Sigmoid colon (tissue), 7 donors: ENCODE data around the gene OPCML. TPM values are rescaled to one million over a fixed set of nuclear protein-coding genes. Genes with fewer than 3 reads are reported as not detected.

Source experiments
- DNase-seq: peaks from one replicate; pipeline ENCODE4 v3.0.0-alpha.2; 2019
- H3K27ac ChIP-seq, 4 donors: fragments of 200-600 bp; sonication (generic); one replicate each; pipeline ENCODE4 v1.5.1; 2016 to 2019; ENCODE audit warnings: mild to moderate bottlenecking in 1 of 4
- H3K27me3 ChIP-seq, 3 donors: fragments of 200-600 bp; sonication (generic); one replicate each; pipeline ENCODE4 v1.5.1; 2019; ENCODE audit warnings: mild to moderate bottlenecking in 1 of 3
- H3K36me3 ChIP-seq, 4 donors: fragments of 200-600 bp; sonication (generic); one replicate each; pipeline ENCODE4 v1.5.1; 2016 to 2019
- H3K4me1 ChIP-seq, 4 donors: fragments of 200-600 bp; sonication (generic); one replicate each; pipeline ENCODE4 v1.5.1; 2017 to 2019
- H3K4me3 ChIP-seq, 4 donors: fragments of 200-600 bp; sonication (generic); one replicate each; pipeline ENCODE4 v1.5.1; 2017 to 2019; ENCODE audit warnings: mild to moderate bottlenecking in 2 of 4, moderate library complexity in 1 of 4
- H3K9me3 ChIP-seq, 4 donors: fragments of 200-600 bp in 3 of 4; sonication (generic) in 3 of 4; one replicate each; pipeline versions ENCODE4 v1.5.1 to v1.6.1; 2013 to 2019
- EP300 ChIP-seq, 4 donors: sonication (generic); formaldehyde crosslinking; IDR thresholded peaks; one replicate each; pipeline ENCODE4 v1.6.1; 2017; ENCODE audit warnings: antibody characterized with exemption in 4 of 4
- POLR2A ChIP-seq, 2 donors: fragments of 450-650 bp; IDR thresholded peaks; one replicate each; pipeline ENCODE4 v1.6.1; 2016; ENCODE audit warnings: antibody characterized with exemption in 2 of 2, mild to moderate bottlenecking in 2 of 2, moderate library complexity in 2 of 2
- POLR2AphosphoS5 ChIP-seq, 4 donors: sonication (generic); formaldehyde crosslinking; IDR thresholded peaks; one replicate each; pipeline ENCODE4 v1.6.1; 2017; ENCODE audit warnings: antibody characterized with exemption in 4 of 4
- WGBS, 2 donors: extraction: QIAGEN DNeasy Blood & Tissue Kit; methylation state at CpG; one replicate each; pipeline ENCODE4 v1.1.7; 2013; 5-methylcytosine and 5-hydroxymethylcytosine counted together
- intact Hi-C: fragments of 100-400 bp; cut with DNase I; formaldehyde crosslinking; loops from one replicate; pipeline ENCODE4 v1.15.1; 2023
- polyA plus RNA-seq, 3 donors: library from polyadenylated mRNA; stranded (reverse); fragments of 200-250 nt; gene quantifications; one replicate each; pipeline ENCODE4 v1.2.3, GENCODE V29; 2013
- total RNA-seq, 4 donors: library from RNA; depleted of rRNA; stranded (reverse); fragments of >200 nt; gene quantifications; one replicate each; pipeline ENCODE4 v1.1.0, GENCODE V29; 2016
- TF ChIP-seq, protein P1 (sequence below), 4 experiments: fragments of 450-650 bp in 3 of 4; fragments of 200-600 bp in 1 of 4; IDR thresholded peaks; one replicate each; pipeline ENCODE4 v1.5.1; 2016 to 2019; ENCODE audit warnings: antibody characterized with exemption in 4 of 4, mild to moderate bottlenecking in 3 of 4, moderate library complexity in 2 of 4
- donor health status: healthy with polysubstance abuse.
- donor health status: Bipolar disorder and iron deficiency.
- donor health status: healthy.

Gene OPCML
- total and polyA plus RNA-seq, 7 donors, result under 0.01 to 0.14 (median 0.03) TPM; not detected in 4

- no peaks in the 10 kb centered on the region for H3K36me3 ChIP-seq
- H3K27ac ChIP-seq, result peak overlapping the region in 1 of 4 donors; percentile 2
- peaks cover 0 to 4% (median 0%) of the 10 kb centered on the region in 3 donors for H3K27me3 ChIP-seq
- no peaks in the 10 kb centered on the region for H3K9me3 ChIP-seq
- no peak for DNase-seq
- 69 to 82% methylated on average over 3 of the region's 3 CpGs for WGBS, 2 donors
- H3K4me3 ChIP-seq, result peak overlapping the region in 1 of 4 donors; percentile 14
- TF ChIP-seq POLR2A (IDR thresholded peaks at IDR 0.05) (no peak), POLR2AphosphoS5 (IDR thresholded peaks at IDR 0.05) (peak in 1 of 4 donors; percentile 20), EP300 (IDR thresholded peaks at IDR 0.05) (no peak)
- intact Hi-C loops, result no loop called here
- H3K4me1 ChIP-seq, result peaks cover 0 to 20% (median 9%) of the 10 kb centered on the region in 4 donors
These were observed 572.6 kb downstream of the OPCML start for GRCh38 chr11:132959693-132960092.

DNA sequence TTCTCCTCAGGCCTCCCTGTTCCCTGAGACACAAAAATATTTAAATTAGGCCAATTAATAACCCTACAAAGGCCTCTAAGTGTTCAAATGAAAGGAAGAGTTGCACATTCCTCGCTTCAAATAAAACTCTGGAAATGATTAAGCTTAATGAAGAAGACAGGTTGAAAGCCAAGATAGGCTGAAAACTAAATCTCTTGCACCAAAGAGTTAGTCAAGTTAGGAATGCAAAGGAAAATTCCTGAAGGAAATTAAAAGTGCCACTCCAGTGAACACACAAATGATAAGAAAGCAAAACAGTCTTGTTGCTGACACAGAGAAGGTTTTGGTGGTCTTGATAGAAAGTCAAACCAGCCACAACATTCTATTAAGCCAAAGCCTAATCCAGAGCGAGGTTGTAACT, 574.4 kb downstream of the OPCML start:
- WGBS, 2 donors, result 46 to 72% methylated on average over 2 of the region's 2 CpGs
- Histone ChIP-seq H3K27ac (no peak overlapping the region), H3K27me3 (no peaks in the 10 kb centered on the region), H3K4me1 (peaks cover 0 to 20% (median 9%) of the 10 kb centered on the region in 4 donors), H3K4me3 (no peak overlapping the region), H3K36me3 (no peaks in the 10 kb centered on the region), H3K9me3 (no peaks in the 10 kb centered on the region)
- TF ChIP-seq POLR2A (IDR thresholded peaks at IDR 0.05) (no peak), EP300 (IDR thresholded peaks at IDR 0.05) (no peak), POLR2AphosphoS5 (IDR thresholded peaks at IDR 0.05) (no peak)
- TF ChIP-seq, protein P1, sequence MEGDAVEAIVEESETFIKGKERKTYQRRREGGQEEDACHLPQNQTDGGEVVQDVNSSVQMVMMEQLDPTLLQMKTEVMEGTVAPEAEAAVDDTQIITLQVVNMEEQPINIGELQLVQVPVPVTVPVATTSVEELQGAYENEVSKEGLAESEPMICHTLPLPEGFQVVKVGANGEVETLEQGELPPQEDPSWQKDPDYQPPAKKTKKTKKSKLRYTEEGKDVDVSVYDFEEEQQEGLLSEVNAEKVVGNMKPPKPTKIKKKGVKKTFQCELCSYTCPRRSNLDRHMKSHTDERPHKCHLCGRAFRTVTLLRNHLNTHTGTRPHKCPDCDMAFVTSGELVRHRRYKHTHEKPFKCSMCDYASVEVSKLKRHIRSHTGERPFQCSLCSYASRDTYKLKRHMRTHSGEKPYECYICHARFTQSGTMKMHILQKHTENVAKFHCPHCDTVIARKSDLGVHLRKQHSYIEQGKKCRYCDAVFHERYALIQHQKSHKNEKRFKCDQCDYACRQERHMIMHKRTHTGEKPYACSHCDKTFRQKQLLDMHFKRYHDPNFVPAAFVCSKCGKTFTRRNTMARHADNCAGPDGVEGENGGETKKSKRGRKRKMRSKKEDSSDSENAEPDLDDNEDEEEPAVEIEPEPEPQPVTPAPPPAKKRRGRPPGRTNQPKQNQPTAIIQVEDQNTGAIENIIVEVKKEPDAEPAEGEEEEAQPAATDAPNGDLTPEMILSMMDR (IDR thresholded peaks at IDR 0.05), result no peak
- intact Hi-C loops, result no loop called here
- no peak for DNase-seq

- H3K4me3 ChIP-seq, result no peak overlapping the region
- H3K4me1 ChIP-seq, result peaks cover 0 to 10% (median 7%) of the 10 kb centered on the region in 4 donors
- H3K27me3 ChIP-seq, result peaks cover 6 to 20% (median 19%) of the 10 kb centered on the region in 3 donors
- intact Hi-C loops, result no loop called here
- 89 to 91% methylated on average over 1 of the region's 1 CpG for WGBS, 2 donors
- peaks cover 0 to 3% (median 0%) of the 10 kb centered on the region in 4 donors for H3K9me3 ChIP-seq
- DNase-seq, result no peak
- no peaks in the 10 kb centered on the region for H3K36me3 ChIP-seq
- H3K27ac ChIP-seq, result no peak overlapping the region
- TF ChIP-seq POLR2A (IDR thresholded peaks at IDR 0.05) (no peak), EP300 (IDR thresholded peaks at IDR 0.05) (no peak), POLR2AphosphoS5 (IDR thresholded peaks at IDR 0.05) (no peak)
- TF ChIP-seq, protein P1 (IDR thresholded peaks at IDR 0.05), result no peak
These were observed 584.0 kb downstream of the OPCML start for GRCh38 chr11:132948252-132948651.

GRCh38 chr11:132944569-132944944, 587.7 kb downstream of the OPCML start:
- peaks cover 9 to 41% (median 29%) of the 10 kb centered on the region in 3 donors for H3K27me3 ChIP-seq
- 35 to 38% methylated on average over 9 of the region's 9 CpGs for WGBS, 2 donors

More at GRCh38 chr11:132944569-132944944, 587.7 kb downstream of the OPCML start:
- no peak for TF ChIP-seq POLR2A (IDR thresholded peaks at IDR 0.05)
- TF ChIP-seq EP300 (IDR thresholded peaks at IDR 0.05), result no peak
- TF ChIP-seq, protein P1 (IDR thresholded peaks at IDR 0.05), result no peak
- TF ChIP-seq POLR2AphosphoS5 (IDR thresholded peaks at IDR 0.05), result no peak
- Histone ChIP-seq H3K9me3 (no peaks in the 10 kb centered on the region), H3K27ac (no peak overlapping the region), H3K4me1 (peaks cover 0 to 14% (median 10%) of the 10 kb centered on the region in 4 donors), H3K36me3 (no peaks in the 10 kb centered on the region), H3K4me3 (no peak overlapping the region)
- intact Hi-C loops, result no loop called here
- DNase-seq, result no peak
